Lung (tissue), 12 donors: ENCODE results near the gene ITGB7. TPM values are rescaled to one million over a fixed set of nuclear protein-coding genes. Genes with fewer than 3 reads are reported as not detected.

Experiments
- ATAC-seq: fragments of 200-7000 bp; cut with Tn5 transposase; one replicate; pipeline ENCODE4 v1.9.1; 2020; ENCODE audit warnings: moderate number of reproducible peaks; ENCODE audit not compliant: insufficient read depth, low FRiP score
- DNase-seq, 3 donors: peaks; one replicate each; pipeline ENCODE4 v3.0.0-alpha.2; 2013 to 2017
- H3K27ac ChIP-seq, 2 donors: one replicate each; pipeline ENCODE4 v1.5.1; 2013; ENCODE audit warnings: mild to moderate bottlenecking in 2 of 2, moderate library complexity in 2 of 2, control low read depth in 1 of 2, inconsistent platforms in 1 of 2, low read depth in 1 of 2, low read length in 1 of 2
- H3K27me3 ChIP-seq, 3 donors: one replicate each; pipeline ENCODE4 v1.5.1; 2013; ENCODE audit warnings: low read length in 2 of 3; ENCODE audit not compliant: control insufficient read depth in 3 of 3, insufficient read depth in 3 of 3
- H3K36me3 ChIP-seq, 4 donors: one replicate each; pipeline ENCODE4 v1.5.1; 2013; ENCODE audit warnings: low read length in 4 of 4, mild to moderate bottlenecking in 1 of 4, moderate library complexity in 1 of 4; ENCODE audit not compliant: control insufficient read depth in 4 of 4, insufficient read depth in 4 of 4
- H3K4me1 ChIP-seq, 5 donors: one replicate each; pipeline ENCODE4 v1.5.1; 2013; ENCODE audit warnings: low read length in 5 of 5, mild to moderate bottlenecking in 2 of 5, moderate library complexity in 1 of 5; ENCODE audit not compliant: control insufficient read depth in 5 of 5, insufficient read depth in 5 of 5
- H3K4me3 ChIP-seq: one replicate; pipeline ENCODE4 v1.5.1; 2013; ENCODE audit warnings: mild to moderate bottlenecking, control low read depth, moderate library complexity
- H3K9ac ChIP-seq, 2 donors: one replicate each; pipeline ENCODE4 v1.5.1; 2013; ENCODE audit warnings: low read length in 2 of 2, control low read depth in 1 of 2; ENCODE audit not compliant: insufficient read depth in 1 of 2
- H3K9me3 ChIP-seq, 4 donors: one replicate each; pipeline ENCODE4 v1.5.1; 2013; ENCODE audit warnings: low read length in 3 of 4, mild to moderate bottlenecking in 1 of 4, moderate library complexity in 1 of 4; ENCODE audit not compliant: control insufficient read depth in 4 of 4, insufficient read depth in 3 of 4
- CTCF ChIP-seq: IDR thresholded peaks from 2 replicates; pipeline ENCODE4 v1.5.1; 2012; ENCODE audit warnings: mild to moderate bottlenecking; ENCODE audit errors: control extremely low read depth, extremely low read depth
- WGBS, 2 donors: extraction: QIAGEN DNeasy Blood & Tissue Kit; methylation state at CpG; one replicate each; pipeline ENCODE4 v1.1.7; 2013; 5-methylcytosine and 5-hydroxymethylcytosine counted together
- polyA plus RNA-seq, 2 donors: library from polyadenylated mRNA; stranded (reverse); fragments of 200-250 nt; gene quantifications; one replicate each; pipeline ENCODE4 v1.2.1, GENCODE V29; 2013
- total RNA-seq, 2 donors: library from RNA; depleted of rRNA in 1 of 2; stranded (reverse); fragments of >200 nt in 1 of 2; gene quantifications; one replicate each; pipeline ENCODE4 v1.2.1, GENCODE V29; 2014 to 2021
- donor health status: control.
- donor health status: control.
- donor health status: Bipolar disorder and iron deficiency.
- donor health status: healthy.
- donor health status: DM: yes; HTN: yes; CAD: no.

The ITGB7 gene
- total and polyA plus RNA-seq, 4 donors: 2.3 to 7.9 (median 5.0) TPM

GRCh38 chr12:53152390-53152789 is 54.7 kb downstream of the ITGB7 start:
- no peak for TF ChIP-seq CTCF
- Histone ChIP-seq H3K9ac (no peak overlapping the region), H3K9me3 (no peaks in the 10 kb centered on the region), H3K4me3 (no peak overlapping the region), H3K27ac (no peak overlapping the region), H3K4me1 (no peaks in the 10 kb centered on the region), H3K36me3 (no peaks in the 10 kb centered on the region), H3K27me3 (no peaks in the 10 kb centered on the region)
- ATAC-seq (no peak), DNase-seq (no peak)

DNA sequence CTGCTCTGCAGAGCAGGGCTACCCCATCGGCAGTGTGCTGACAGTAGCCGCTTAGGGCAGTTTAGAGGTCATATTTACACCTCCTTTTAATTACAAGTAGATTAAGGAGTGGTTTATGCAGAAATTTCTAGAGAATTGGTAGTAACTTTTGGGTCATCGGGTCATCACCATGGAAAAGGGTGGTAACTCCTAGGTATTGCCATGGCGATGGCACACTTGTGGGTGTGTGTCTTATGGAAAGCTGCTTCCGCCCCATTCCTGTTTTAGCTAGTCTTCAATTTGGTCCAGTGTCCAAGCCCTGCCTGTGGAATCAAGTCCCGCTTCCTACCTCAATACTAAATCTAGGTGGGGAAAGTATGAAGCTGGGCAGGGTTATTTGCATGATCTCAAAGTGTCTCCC is 56.0 kb downstream of the ITGB7 start:
- TF ChIP-seq CTCF: no peak
- WGBS, 2 donors: 92 to 94% methylated on average over 6 of the region's 6 CpGs
- no peaks in the 10 kb centered on the region for H3K36me3 ChIP-seq
- DNase-seq: no peak
- no peak overlapping the region for H3K27ac ChIP-seq
- no peak for ATAC-seq
- no peaks in the 10 kb centered on the region for H3K9me3 ChIP-seq
- no peaks in the 10 kb centered on the region for H3K27me3 ChIP-seq
- H3K4me1 ChIP-seq: no peaks in the 10 kb centered on the region
- H3K4me3 ChIP-seq: no peak overlapping the region
- H3K9ac ChIP-seq: no peak overlapping the region

- TF ChIP-seq CTCF: no peak
- H3K9ac ChIP-seq: no peak overlapping the region
- no peak overlapping the region for H3K4me3 ChIP-seq
- 92 to 93% methylated on average over 15 of the region's 15 CpGs for WGBS, 2 donors
- no peak for DNase-seq
- ATAC-seq: no peak
- H3K27ac ChIP-seq: no peak overlapping the region
- no peaks in the 10 kb centered on the region for H3K4me1 ChIP-seq
- H3K27me3 ChIP-seq: no peaks in the 10 kb centered on the region
- no peaks in the 10 kb centered on the region for H3K9me3 ChIP-seq
- H3K36me3 ChIP-seq: no peaks in the 10 kb centered on the region
Observed at GRCh38 chr12:53147653-53148052, 59.4 kb downstream of the ITGB7 start.

- ATAC-seq: no peak
- no peaks in the 10 kb centered on the region for H3K4me1 ChIP-seq
- no peak overlapping the region for H3K4me3 ChIP-seq
- TF ChIP-seq CTCF: no peak
- no peak for DNase-seq
- WGBS, 2 donors: 90 to 92% methylated on average over 5 of the region's 5 CpGs
- H3K36me3 ChIP-seq: no peaks in the 10 kb centered on the region
- no peak overlapping the region for H3K9ac ChIP-seq
- no peaks in the 10 kb centered on the region for H3K27me3 ChIP-seq
- H3K9me3 ChIP-seq: no peaks in the 10 kb centered on the region
- no peak overlapping the region for H3K27ac ChIP-seq
Observed at GRCh38 chr12:53147181-53147580, 59.9 kb downstream of the ITGB7 start.
